Measurements from ENCODE around the gene YES1.

GRCh38 chr18:710418-711300, 101.4 kb downstream of the YES1 start:
- TF ChIP-seq, protein P1, sequence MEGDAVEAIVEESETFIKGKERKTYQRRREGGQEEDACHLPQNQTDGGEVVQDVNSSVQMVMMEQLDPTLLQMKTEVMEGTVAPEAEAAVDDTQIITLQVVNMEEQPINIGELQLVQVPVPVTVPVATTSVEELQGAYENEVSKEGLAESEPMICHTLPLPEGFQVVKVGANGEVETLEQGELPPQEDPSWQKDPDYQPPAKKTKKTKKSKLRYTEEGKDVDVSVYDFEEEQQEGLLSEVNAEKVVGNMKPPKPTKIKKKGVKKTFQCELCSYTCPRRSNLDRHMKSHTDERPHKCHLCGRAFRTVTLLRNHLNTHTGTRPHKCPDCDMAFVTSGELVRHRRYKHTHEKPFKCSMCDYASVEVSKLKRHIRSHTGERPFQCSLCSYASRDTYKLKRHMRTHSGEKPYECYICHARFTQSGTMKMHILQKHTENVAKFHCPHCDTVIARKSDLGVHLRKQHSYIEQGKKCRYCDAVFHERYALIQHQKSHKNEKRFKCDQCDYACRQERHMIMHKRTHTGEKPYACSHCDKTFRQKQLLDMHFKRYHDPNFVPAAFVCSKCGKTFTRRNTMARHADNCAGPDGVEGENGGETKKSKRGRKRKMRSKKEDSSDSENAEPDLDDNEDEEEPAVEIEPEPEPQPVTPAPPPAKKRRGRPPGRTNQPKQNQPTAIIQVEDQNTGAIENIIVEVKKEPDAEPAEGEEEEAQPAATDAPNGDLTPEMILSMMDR (conservative IDR thresholded peaks at IDR 0.05; ENCODE audit: low read length), result no peak
- TF ChIP-seq EZH2phosphoT487 (IDR thresholded peaks at IDR 0.05; ENCODE audit: borderline replicate concordance, low read depth, low read length), result no peak

All from OCI-LY7 (cell line).